Mesenchymal stem cell (in vitro differentiated cells and primary cell): ENCODE measurements around the gene EFEMP2.
A peak's percentile ranks its signal among the peaks of the same experiment; 100 is the strongest.

Experiments
- DNase-seq: peaks from one replicate; pipeline ENCODE4 v3.0.0-alpha.2; 2013
- H2AFZ ChIP-seq: one replicate; pipeline ENCODE4 v1.6.1; 2013; ENCODE audit warnings: low read depth, mild to moderate bottlenecking, control low read depth, inconsistent platforms, low read length, moderate library complexity
- H2AK5ac ChIP-seq: 2 replicates; pipeline ENCODE4 v1.6.1; 2013; ENCODE audit warnings: low read length, moderate library complexity, mild to moderate bottlenecking, inconsistent platforms; ENCODE audit not compliant: severe bottlenecking
- H2BK120ac ChIP-seq: one replicate; pipeline ENCODE4 v1.6.1; 2013; ENCODE audit warnings: low read depth, mild to moderate bottlenecking, inconsistent platforms, low read length, moderate library complexity
- H2BK12ac ChIP-seq, 2 experiments: one replicate each; pipeline ENCODE4 v1.6.1; 2013; ENCODE audit warnings: inconsistent platforms in 2 of 2, low read length in 2 of 2, mild to moderate bottlenecking in 2 of 2, moderate library complexity in 2 of 2, control low read depth in 1 of 2
- H2BK15ac ChIP-seq: one replicate; pipeline ENCODE4 v1.6.1; 2013; ENCODE audit warnings: mild to moderate bottlenecking, low read depth, inconsistent platforms; ENCODE audit not compliant: poor library complexity, severe bottlenecking
- H2BK5ac ChIP-seq: 2 replicates; pipeline ENCODE4 v1.6.1; 2013; ENCODE audit warnings: low read depth, mild to moderate bottlenecking, low read length, control low read depth, inconsistent platforms; ENCODE audit not compliant: poor library complexity, severe bottlenecking
- H3K14ac ChIP-seq, 2 experiments: one replicate each; pipeline ENCODE4 v1.6.1; 2013; ENCODE audit warnings: inconsistent platforms in 2 of 2, low read length in 2 of 2, control low read depth in 1 of 2, mild to moderate bottlenecking in 1 of 2, moderate library complexity in 1 of 2
- H3K18ac ChIP-seq, 2 experiments: one replicate each; pipeline ENCODE4 v1.6.1; 2013; ENCODE audit warnings: inconsistent platforms in 2 of 2, low read length in 2 of 2, control low read depth in 1 of 2, low read depth in 1 of 2, mild to moderate bottlenecking in 1 of 2
- H3K23ac ChIP-seq, 2 experiments: one replicate each; pipeline ENCODE4 v1.6.1; 2013; ENCODE audit warnings: inconsistent platforms in 2 of 2, low read length in 2 of 2, mild to moderate bottlenecking in 2 of 2, moderate library complexity in 2 of 2, control low read depth in 1 of 2
- H3K27ac ChIP-seq: 2 replicates; pipeline ENCODE4 v1.5.1; 2013; ENCODE audit warnings: mild to moderate bottlenecking, moderate library complexity, low read length, control low read depth, inconsistent platforms; ENCODE audit not compliant: poor library complexity, severe bottlenecking
- H3K27me3 ChIP-seq, 2 experiments: 2 replicates each; pipeline versions ENCODE4 v1.6.1 to v1.7.0; 2013; ENCODE audit warnings: low read length in 2 of 2, mild to moderate bottlenecking in 2 of 2, moderate library complexity in 2 of 2, control low read depth in 1 of 2, inconsistent platforms in 1 of 2; ENCODE audit not compliant: control insufficient read depth in 1 of 2, insufficient read depth in 1 of 2
- H3K36me3 ChIP-seq, 2 experiments: 2 replicates each; pipeline versions ENCODE4 v1.6.1 to v1.7.0; 2013; ENCODE audit warnings: low read length in 2 of 2, control low read depth in 1 of 2, inconsistent platforms in 1 of 2, low read depth in 1 of 2, mild to moderate bottlenecking in 1 of 2; ENCODE audit not compliant: insufficient read depth in 2 of 2, control insufficient read depth in 1 of 2
- H3K4ac ChIP-seq, 2 experiments: one replicate each; pipeline ENCODE4 v1.6.1; 2013; ENCODE audit warnings: inconsistent platforms in 2 of 2, low read length in 2 of 2, mild to moderate bottlenecking in 2 of 2, moderate library complexity in 2 of 2, control low read depth in 1 of 2, low read depth in 1 of 2
- H3K4me1 ChIP-seq: 2 replicates; pipeline ENCODE4 v1.6.1; 2013; ENCODE audit warnings: low read depth, low read length, control low read depth; ENCODE audit not compliant: control insufficient read depth, insufficient read depth
- H3K4me2 ChIP-seq: 2 replicates; pipeline ENCODE4 v1.6.1; 2013; ENCODE audit warnings: low read length, mild to moderate bottlenecking, inconsistent platforms; ENCODE audit not compliant: poor library complexity, severe bottlenecking
- H3K4me3 ChIP-seq, 2 experiments: 2 replicates each; pipeline versions ENCODE4 v1.5.1 to v1.7.0; 2013; ENCODE audit warnings: low read length in 2 of 2, mild to moderate bottlenecking in 2 of 2, control low read depth in 1 of 2, low read depth in 1 of 2; ENCODE audit not compliant: insufficient read depth in 1 of 2
- H3K79me1 ChIP-seq: replicated peaks from 2 replicates; pipeline ENCODE4 v1.6.1; 2013; ENCODE audit warnings: mild to moderate bottlenecking, control low read depth, low read length, inconsistent platforms; ENCODE audit not compliant: poor library complexity, severe bottlenecking
- H3K9ac ChIP-seq: 2 replicates; pipeline ENCODE4 v1.7.0; 2013; ENCODE audit warnings: mild to moderate bottlenecking, low read length, moderate library complexity
- H3K9me3 ChIP-seq: 2 replicates; pipeline ENCODE4 v1.7.0; 2013; ENCODE audit warnings: mild to moderate bottlenecking, low read length; ENCODE audit not compliant: control insufficient read depth
- H4K8ac ChIP-seq: one replicate; pipeline ENCODE4 v1.6.1; 2013; ENCODE audit warnings: inconsistent platforms, mild to moderate bottlenecking, low read length, moderate library complexity
- H4K91ac ChIP-seq: one replicate; pipeline ENCODE4 v1.6.1; 2013; ENCODE audit warnings: mild to moderate bottlenecking, low read length, inconsistent platforms
- WGBS: methylation state at CpG from one replicate; pipeline ENCODE4 v1.1.7; 2013; ENCODE audit warnings: mixed read lengths; 5-methylcytosine and 5-hydroxymethylcytosine counted together

EFEMP2 gene

GRCh38 chr11:65900125-65900898 lies 27.7 kb upstream of the EFEMP2 start, which contains the start of gene FOSL1:
Gene FOSL1, minus strand, starts transcription at chr11:65900388. Its CDS starts 49 bp downstream, at chr11:65900339.
- H3K4me2 ChIP-seq, result peak within 1 kb of the TSS; percentile 92
- DNase-seq, result peak; percentile 97
- H3K27me3 ChIP-seq, result no peaks in the 10 kb centered on the region
- H3K4me3 ChIP-seq, result peak within 1 kb of the TSS; percentile 80 to 98
- H2BK12ac ChIP-seq, result peak within 1 kb of the TSS; percentile 52 to 95
- peaks cover 43% of the 10 kb centered on the region for H3K4me1 ChIP-seq
- H3K27ac ChIP-seq, result peak within 1 kb of the TSS; percentile 94
- H4K8ac ChIP-seq, result peak within 1 kb of the TSS; percentile 84
- H3K79me1 ChIP-seq, result peaks cover 2% of the 10 kb centered on the region
- H3K4ac ChIP-seq, result peak within 1 kb of the TSS; percentile 80 to 91
- H2BK5ac ChIP-seq, result peak within 1 kb of the TSS; percentile 95
- peak within 1 kb of the TSS; percentile 78 to 95 for H3K18ac ChIP-seq
- no peaks in the 10 kb centered on the region for H3K9me3 ChIP-seq
- H3K14ac ChIP-seq, result peak within 1 kb of the TSS in 1 of 2 experiments; percentile 94
- peak within 1 kb of the TSS; percentile 57 for H2AK5ac ChIP-seq
- H2AFZ ChIP-seq, result peak within 1 kb of the TSS; percentile 39
- peak within 1 kb of the TSS; percentile 100 for H3K9ac ChIP-seq
- H3K36me3 ChIP-seq, result peaks cover 20 to 28% of the 10 kb centered on the region in 2 experiments
- 3% methylated on average over 73 of the region's 80 CpGs for WGBS
- peak within 1 kb of the TSS; percentile 73 for H2BK15ac ChIP-seq
- H4K91ac ChIP-seq, result peak within 1 kb of the TSS; percentile 83
- H2BK120ac ChIP-seq, result peak within 1 kb of the TSS; percentile 82
- H3K23ac ChIP-seq, result peak within 1 kb of the TSS in 1 of 2 experiments; percentile 97

GRCh38 chr11:65899356-65900124 lies 26.9 kb upstream of the EFEMP2 start:
- no peaks in the 10 kb centered on the region for H3K9me3 ChIP-seq
- no peaks in the 10 kb centered on the region for H3K27me3 ChIP-seq
- under 1% methylated on average over 66 of the region's 78 CpGs for WGBS
- peak overlapping the region; percentile 80 to 98 for H3K4me3 ChIP-seq
- peak overlapping the region; percentile 78 to 95 for H3K18ac ChIP-seq
- H3K4me2 ChIP-seq, result peak overlapping the region; percentile 92
- peak overlapping the region; percentile 73 for H2BK15ac ChIP-seq
- peak overlapping the region; percentile 100 for H3K9ac ChIP-seq
- H2BK12ac ChIP-seq, result peak overlapping the region; percentile 38 to 95
- H3K14ac ChIP-seq, result peak overlapping the region in 1 of 2 experiments; percentile 94
- H3K23ac ChIP-seq, result peak overlapping the region in 1 of 2 experiments; percentile 97
- H3K79me1 ChIP-seq, result peaks cover 2% of the 10 kb centered on the region
- peak overlapping the region; percentile 95 for H2BK5ac ChIP-seq
- H3K4me1 ChIP-seq, result peaks cover 43% of the 10 kb centered on the region
- H2AFZ ChIP-seq, result peak overlapping the region; percentile 39
- H4K8ac ChIP-seq, result peak overlapping the region; percentile 84
- peak; percentile 88 for DNase-seq
- peak overlapping the region; percentile 94 for H3K27ac ChIP-seq
- peaks cover 23 to 30% of the 10 kb centered on the region in 2 experiments for H3K36me3 ChIP-seq
- H4K91ac ChIP-seq, result peak overlapping the region; percentile 83
- H2BK120ac ChIP-seq, result peak overlapping the region; percentile 82
- peak overlapping the region; percentile 57 for H2AK5ac ChIP-seq
- peak overlapping the region; percentile 80 to 91 for H3K4ac ChIP-seq

- no peaks in the 10 kb centered on the region for H3K9me3 ChIP-seq
- H3K4me2 ChIP-seq, result peak overlapping the region; percentile 92
- H3K27me3 ChIP-seq, result no peaks in the 10 kb centered on the region
- WGBS, result 8% methylated on average over 23 of the region's 28 CpGs
- H3K23ac ChIP-seq, result no peak overlapping the region
- peak overlapping the region; percentile 64 for H2BK120ac ChIP-seq
- peak overlapping the region; percentile 70 for H2BK15ac ChIP-seq
- H3K4me3 ChIP-seq, result peak overlapping the region; percentile 80 to 98
- peak overlapping the region; percentile 83 for H4K91ac ChIP-seq
- H3K14ac ChIP-seq, result peak overlapping the region in 1 of 2 experiments; percentile 1
- H3K27ac ChIP-seq, result peak overlapping the region; percentile 90
- peak overlapping the region; percentile 28 to 80 for H2BK12ac ChIP-seq
- H3K9ac ChIP-seq, result peak overlapping the region; percentile 100
- peak overlapping the region; percentile 92 for H4K8ac ChIP-seq
- H3K79me1 ChIP-seq, result peaks cover 2% of the 10 kb centered on the region
- H3K4ac ChIP-seq, result peak overlapping the region; percentile 80
- H3K36me3 ChIP-seq, result peaks cover 29 to 38% of the 10 kb centered on the region in 2 experiments
- H3K4me1 ChIP-seq, result peaks cover 44% of the 10 kb centered on the region
- DNase-seq, result no peak
- H3K18ac ChIP-seq, result peak overlapping the region; percentile 78 to 95
- no peak overlapping the region for H2AFZ ChIP-seq
- H2BK5ac ChIP-seq, result peak overlapping the region; percentile 95
- peak overlapping the region; percentile 11 for H2AK5ac ChIP-seq
Observed at GRCh38 chr11:65898656-65899355, 26.2 kb upstream of the EFEMP2 start.
